DMS114 treated with DMSO at 0.1 percent for 48 hours (cell line): ENCODE data around the gene SLC27A1.

Source experiments
- DNase-seq: peaks from one replicate; lab custom pipeline; 2025; ENCODE audit not compliant: unreplicated experiment; lab: John Stamatoyannopoulos, UW

SLC27A1 gene

DNA sequence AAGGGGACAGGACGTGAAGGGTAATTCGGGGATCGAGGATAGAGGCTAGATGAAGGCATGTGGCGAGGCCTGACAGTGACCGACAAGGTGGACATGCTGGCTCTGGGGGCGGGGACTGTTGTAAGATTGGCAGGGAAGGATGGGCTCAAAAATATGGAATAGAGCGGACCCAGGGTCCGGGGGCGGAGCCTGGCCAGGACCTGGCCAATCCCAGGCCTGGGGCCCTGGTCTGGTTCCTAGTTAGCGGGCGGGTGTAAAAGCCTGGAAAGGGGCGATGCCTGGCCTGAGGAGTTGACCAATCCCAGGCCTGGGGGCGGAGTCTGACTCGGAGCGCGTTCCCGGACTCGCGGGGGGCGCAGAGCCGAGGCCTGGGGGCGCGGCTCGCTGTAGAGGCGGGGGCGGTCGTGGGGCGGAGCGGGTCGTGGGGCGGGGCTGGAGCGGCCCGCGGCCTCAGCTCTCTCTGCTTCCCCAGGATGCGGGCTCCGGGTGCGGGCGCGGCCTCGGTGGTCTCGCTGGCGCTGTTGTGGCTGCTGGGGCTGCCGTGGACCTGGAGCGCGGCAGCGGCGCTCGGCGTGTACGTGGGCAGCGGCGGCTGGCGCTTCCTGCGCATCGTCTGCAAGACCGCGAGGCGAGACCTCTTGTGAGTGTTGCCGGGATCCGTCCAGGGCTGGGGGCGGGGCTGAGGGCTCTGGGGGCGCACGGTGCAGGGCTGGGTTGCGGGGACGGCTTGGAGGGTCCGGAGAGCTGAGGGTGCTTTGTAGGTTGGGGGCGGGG lies at the start of gene SLC27A1:
SLC27A1 (plus strand) TSS at position 457 of the 774 bp plus-strand sequence; CDS start at position 474, 17 bp downstream.
- DNase-seq, result peak; percentile 99

DNA sequence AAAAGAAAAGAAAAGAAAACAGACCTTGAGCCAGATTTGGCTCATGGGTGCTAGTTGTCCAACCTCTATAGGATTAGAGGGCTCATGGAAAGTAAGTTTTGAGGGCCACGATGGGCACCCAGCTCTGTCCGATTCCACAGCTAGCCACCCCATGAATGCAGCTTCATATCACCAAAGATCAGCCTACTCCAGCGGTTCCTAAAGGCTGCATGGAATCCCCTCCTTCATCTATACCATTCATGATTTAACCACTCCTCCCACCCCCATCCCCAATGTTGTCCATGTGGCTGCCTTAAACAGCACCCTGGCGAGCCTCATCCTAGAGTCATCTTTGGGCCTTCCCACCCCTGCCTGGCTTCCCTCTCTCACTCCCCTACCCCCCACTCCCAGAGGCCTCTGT lies 48.4 kb upstream of the SLC27A1 start:
- DNase-seq, result no peak

DNA sequence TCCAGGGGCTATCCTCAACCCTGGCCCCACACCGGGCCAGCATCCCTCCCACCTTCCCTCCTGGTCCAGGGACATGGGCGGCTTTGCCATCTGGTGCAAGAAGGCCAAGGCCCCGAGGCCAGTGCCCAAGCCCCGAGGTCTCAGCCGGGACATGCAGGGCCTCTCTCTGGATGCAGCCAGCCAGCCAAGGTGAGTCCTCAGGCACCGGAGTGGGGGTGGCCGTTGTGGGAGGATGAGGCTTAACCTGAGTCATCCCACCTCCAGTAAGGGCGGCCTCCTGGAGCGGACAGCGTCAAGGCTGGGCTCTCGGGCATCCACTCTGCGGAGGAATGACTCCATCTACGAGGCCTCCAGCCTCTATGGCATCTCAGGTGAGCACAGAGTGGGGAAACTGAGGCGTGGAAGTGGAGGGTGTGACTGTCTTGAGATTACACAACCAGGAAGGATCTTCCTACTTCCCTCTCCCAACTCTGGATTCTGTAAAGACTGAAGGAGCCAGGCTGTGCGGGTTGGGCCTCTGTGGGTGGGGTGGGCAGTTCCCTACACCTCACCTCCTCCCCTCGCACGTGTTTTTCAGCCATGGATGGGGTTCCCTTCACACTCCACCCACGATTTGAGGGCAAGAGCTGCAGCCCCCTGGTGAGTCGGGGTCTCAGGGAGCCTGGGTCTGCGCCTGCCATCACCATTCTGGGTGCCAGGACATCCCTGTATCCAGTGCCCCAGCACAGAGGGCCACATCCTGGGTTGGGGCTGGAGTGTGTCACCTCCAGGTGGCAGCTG lies 46.7 kb upstream of the SLC27A1 start:
- no peak for DNase-seq

DNA sequence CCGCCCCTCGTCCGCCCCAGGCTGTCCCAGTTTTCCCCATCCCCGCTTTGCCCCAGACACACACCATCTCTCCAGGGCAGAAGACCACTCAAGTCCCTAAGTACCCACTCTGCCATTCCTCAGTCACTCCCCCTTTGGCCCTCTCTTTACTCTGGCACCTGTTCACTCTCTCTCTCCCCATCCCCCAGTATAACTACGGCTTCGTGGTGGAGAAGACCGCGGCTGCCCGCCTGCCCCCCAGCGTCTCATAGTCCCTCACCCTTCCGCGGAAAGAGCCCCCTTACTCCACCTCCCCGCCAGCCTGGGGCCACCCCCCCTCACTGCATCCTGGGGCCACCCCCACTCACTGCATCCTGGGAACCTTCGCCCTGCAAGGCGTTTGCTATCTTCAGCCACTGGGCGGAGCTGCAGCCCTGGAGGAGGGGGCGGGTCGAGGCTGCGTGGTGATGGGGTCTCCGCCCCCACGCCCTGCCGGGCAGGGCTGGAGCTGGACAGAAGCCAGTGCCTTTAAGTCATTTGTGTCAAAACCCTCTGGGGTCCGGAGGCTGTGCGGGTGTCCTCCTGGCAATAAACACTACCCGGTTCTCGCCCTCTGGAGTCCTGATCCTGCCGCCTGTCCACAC lies 45.5 kb upstream of the SLC27A1 start:
- no peak for DNase-seq

DNA sequence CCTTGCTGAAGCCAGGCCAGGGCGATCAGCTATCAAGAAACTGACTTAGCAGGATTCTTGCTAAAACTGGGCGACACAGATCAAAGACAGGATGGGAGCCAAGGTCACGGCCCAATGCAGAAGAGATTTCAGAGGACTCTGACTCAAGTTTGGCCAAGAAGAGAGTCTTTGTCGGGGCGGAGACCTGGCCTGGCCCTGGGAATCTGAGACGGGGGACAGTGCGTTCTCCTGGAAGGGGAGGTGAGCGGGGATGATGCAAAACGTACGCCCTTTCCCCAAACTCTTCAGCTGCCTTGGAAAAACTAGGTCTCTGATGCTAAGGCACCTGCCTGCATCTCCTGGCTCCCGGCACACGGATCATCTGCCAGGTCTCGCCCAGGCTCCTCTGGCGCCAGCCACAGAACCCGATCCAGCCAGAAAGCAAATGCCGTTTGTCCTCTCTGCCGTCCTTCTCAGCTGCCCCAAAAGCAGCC lies 40.6 kb upstream of the SLC27A1 start:
- DNase-seq, result no peak

DNA sequence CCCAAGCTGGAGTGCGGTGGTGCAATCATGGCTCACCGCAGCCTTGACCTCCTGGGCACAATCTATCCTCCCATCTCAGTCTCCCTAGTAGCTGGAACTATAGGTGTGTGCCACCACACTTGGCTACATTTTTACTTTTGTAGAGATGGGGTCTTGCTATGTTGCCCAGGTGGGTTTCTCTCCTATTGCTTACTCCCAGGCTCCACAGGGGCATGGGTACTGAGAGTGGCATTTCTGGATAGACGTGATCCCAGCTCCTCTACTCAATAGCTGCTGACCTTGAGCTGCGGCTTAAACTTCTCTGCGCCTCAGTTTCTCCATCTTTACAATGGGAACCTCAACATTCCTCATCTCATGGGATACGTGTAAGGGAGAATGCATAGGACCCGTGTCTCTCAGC lies 38.9 kb upstream of the SLC27A1 start:
- no peak for DNase-seq

DNA sequence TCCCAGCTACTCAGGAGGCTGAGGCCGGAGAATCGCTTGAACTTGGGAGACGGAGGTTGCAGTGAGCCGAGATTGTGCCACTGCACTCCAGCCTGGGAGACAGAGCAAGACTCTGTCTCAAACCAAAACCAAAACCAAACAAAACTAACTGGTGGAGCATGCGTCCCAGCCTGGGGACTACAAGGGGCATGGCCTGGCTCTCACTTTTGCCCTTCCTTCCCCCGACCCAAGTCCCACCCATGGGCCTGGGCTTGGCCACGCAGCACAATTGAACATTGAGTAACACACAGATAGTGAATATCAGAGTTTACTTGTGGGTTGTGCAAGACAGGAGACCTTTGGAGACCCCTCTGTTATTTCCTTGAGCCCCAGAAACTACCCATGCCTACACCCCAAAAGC lies 35.1 kb upstream of the SLC27A1 start:
- DNase-seq, result no peak

DNA sequence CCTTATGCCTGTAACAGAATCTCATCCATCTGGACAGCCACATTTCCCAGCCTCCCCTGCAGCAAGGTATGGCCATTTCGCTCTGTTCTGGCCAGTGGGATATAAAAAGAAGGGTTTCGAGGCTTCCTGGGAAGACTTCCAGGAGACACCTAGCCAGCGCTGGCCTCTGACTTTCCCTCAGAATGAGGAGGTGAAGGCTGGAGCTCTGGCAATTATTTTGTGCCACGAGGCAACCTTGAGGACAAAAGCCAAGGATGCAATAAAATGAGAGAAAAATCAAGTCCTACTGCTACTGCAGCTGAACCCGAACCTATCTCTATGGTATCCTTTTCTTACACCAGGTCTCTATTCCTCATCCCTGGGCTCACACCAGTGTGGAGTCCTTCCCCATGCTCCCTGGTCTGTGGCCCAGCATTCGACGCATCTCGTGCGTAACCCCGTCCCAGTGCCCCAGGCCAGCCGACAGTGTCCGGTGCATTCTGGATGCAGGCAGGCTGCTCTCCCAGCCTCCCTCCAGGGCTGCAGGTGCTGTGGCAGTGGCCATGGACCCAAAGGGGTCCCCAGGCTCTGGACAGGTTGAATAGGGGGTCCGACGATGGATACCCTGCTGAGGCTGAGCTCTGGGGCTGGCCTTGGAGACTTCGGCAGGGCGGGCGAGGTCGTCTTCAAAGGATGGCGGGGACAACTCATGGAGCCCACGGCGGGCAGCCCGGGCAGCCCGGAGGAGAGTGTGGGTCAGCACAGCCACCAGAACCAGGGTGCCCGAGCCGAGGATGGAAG lies 34.0 kb upstream of the SLC27A1 start:
- DNase-seq, result no peak

DNA sequence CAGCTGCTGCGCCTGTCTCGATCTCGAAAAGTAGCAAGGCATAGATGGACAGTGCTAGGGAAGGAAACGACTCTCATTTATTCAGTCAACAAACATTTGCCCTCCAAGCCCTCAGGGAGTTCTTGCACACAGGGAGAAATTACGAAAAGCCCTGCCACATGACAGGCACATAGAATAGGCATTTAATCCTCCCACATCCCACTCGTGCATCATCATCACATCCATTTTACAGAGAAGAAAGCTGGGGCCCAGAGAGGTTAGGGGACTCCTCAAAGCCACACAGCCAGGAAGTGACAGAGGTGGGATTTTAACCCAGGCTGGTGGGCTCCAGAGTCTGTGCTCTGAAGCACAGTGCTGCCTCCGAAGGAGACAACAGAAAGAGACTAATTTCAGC lies 33.5 kb upstream of the SLC27A1 start:
- DNase-seq, result no peak

DNA sequence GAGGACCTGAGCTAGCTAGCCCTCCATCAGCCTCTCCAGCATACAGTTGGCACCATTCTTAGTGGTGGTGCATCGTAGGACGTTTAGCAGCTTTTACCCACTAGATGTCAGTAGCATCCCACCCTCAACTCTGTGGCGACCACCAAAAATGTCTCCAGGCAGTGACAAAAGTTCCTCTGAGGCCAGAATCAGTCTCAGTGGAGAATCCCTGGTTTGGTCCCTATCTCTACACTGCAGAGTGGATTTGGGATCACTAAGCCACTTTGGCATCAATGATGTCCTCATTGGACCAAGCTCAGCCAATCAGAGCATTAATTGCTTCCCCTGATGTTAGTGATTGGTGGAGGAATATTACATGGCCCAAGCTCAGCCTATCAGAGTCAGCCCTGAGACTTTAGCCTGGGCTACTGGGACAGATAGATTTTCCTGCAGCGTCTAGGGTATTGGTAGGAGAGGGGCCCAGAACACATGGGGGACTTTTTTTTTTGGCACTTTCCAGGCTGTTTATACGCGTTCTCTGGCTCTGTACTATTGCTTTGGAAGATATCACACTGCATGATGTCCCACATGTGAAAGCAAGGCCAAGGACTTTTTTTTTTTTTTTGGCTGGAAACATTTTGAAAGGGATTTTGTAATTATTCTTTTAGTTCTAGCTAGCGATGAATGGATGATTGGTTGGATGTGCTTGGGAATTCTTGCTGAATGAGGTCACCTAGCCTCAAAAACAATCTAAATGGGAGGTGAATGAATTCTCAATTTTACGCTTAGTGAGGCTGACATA lies 28.9 kb upstream of the SLC27A1 start:
- DNase-seq, result peak; percentile 48

DNA sequence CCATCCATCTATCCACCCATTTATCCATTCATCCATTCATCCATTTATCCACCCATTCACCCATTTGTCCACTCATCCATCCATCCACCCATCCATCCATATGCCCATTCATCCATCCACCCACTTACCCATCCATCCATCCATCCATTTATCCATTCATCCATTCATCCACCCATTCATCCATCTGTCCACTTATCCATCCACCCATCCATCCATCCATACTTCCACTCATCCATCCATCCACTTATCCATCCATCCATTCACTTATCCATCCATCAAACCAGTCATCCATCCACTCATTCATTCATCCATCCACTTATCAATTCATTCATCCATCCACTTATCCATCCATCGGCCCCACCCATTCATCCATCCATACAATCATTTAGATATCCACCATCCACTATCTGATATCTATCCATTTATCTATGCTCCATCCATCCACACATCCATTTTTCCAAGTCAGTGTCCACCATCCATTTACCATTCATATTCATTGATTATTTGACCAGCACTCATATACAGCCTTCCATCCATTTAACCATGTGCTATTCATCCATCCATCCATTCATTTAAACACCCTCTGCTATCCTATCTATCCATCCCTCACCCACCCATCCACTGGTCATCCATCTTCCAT lies 24.7 kb upstream of the SLC27A1 start:
- DNase-seq, result no peak

DNA sequence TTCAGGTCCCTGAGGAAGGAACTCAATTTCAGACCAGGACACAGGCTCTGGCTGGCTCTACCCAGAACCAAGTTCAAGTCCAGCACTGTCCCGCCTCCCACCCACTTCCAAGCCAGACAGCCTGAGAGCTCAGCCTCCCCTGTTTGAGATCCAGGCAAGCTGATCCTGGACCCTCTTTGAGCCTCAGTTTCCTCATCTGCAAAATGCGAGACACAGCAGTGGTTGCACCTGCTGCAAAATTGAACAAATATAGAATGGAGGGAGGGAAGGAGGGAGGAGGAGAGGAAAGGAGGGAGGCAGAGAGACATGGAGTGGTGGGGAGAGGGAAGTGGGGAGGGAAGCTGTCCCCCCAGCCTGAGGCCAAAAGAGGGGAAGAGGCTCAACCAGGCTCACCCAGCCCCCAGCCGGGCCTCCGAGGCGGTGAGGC lies 22.6 kb upstream of the SLC27A1 start:
- no peak for DNase-seq

DNA sequence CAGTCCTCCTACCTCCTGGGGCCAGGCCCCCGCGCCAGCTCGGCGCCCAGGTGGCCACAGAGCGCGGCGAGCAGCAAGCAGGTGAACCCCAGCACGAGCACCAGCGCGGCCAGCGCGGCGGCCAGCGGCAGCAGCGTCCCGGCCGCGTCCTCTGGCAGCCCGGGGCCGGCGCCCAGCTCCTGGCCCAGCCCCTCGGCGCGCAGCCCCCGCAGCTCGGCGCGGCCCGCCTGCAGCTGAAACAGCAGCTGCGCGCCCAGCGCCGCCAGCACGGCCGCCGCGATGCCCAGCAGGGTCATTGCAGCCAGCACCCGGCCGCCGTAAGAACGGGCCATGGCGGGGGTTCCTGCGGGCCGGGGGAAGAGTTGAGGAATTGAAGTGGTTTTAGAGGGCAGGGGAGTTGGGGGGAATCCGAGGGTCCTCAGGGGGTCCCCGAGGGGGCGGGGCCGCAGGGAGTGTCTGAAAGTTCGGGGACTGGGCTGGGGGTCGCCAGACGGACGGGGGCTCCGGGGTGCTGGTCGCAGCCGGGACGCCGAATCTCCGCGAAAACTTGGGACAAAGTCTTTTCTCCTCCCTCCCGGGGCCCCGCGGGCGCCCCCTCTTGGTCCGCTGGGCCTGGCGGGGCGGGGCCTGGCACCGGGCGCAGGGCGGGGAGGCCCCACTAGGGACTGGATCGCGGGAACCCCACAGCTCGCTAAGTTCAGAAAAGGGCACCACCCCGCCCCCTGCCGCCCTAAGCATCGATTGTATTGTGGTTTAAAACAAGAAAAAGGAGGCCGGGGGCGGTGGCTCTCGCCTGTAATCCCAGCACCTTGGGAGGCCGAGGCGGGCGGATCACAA lies 22.0 kb upstream of the SLC27A1 start, which contains the start of gene TMEM221:
TMEM221 (minus strand) TSS at position 538 of the 837 bp plus-strand sequence; CDS start at position 332, 206 bp downstream.
- DNase-seq, result peak; percentile 52

DNA sequence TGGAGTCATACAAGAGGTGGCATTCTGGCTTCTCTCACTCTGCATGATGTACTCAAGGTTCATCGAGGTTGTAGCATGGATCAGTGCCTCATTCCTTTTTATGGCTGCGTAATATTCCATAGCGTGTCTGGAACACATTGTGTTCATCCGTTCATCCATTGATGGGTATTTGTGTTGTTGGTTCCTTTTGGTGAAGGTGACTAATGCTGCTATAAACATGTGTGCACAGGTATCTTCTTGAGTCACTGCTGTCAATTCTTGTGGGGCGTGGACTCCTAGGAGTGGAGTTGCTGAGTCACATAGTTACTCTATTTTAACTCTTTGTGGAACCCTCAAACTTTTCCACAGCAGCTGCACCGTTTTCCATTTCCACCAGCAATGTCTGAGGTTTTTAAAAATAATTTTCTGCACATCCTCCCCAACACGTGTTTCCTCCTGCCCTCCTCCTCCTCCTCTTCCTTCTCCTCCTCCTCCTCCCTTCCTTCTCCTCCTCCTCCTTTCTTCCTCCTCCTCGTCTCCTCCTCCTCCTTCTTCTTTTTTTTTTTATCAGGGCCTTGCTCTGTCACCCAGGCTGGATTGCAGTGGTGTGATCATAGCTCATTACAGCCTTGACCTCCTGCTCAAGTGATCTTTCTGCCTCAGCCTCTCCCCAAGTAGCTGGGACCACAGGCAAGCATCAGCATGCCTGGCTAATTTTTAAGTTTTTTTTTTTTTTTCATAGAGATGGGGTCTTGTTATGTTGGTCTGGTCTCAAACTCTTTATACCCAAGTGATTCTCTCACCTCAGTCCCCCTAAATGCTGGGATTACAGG lies 19.9 kb upstream of the SLC27A1 start:
- DNase-seq, result no peak

DNA sequence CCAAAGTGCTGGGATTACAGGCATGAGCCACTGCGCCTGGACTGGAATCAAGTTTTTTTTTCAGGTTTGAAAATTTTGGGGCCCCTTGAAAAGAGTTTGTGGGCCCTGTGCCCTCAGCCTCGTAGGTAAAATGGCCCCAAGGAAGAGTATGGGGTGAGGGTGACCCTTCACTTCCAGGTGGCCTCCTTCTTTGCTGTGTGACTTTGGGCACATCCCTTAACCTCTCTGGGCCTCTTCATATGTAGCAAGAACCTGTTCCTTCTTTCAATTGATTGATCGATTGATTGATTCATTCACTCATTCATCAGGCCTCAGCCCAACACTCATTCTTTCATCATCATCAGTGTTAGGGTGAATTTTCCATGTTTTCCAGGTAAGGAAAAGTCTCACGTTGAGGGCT lies 18.5 kb upstream of the SLC27A1 start:
- DNase-seq, result no peak

DNA sequence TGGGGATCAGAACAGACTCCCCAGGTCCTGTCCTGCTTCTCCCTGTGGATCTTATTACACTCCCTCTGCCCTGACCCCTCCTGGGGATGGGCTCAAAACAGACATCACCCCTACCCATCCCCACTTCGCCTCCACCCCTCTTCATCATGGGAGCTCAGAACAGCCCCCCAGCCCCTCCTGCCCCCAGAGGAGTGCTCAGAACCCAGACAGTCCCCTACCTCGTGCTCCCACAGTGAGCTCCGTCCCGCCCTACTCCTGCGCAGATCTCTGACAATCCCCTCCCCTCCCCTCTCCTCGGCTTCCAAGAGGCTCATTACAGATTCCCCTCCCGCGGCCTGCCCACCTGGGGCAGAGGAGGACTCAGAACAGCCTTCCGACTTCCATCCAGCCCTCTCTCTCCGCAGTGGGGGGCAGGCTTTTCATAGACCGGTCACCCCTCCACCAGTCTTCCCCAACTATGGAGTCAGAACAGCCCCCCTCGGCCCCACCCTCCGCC lies 15.7 kb upstream of the SLC27A1 start:
- DNase-seq, result no peak

DNA sequence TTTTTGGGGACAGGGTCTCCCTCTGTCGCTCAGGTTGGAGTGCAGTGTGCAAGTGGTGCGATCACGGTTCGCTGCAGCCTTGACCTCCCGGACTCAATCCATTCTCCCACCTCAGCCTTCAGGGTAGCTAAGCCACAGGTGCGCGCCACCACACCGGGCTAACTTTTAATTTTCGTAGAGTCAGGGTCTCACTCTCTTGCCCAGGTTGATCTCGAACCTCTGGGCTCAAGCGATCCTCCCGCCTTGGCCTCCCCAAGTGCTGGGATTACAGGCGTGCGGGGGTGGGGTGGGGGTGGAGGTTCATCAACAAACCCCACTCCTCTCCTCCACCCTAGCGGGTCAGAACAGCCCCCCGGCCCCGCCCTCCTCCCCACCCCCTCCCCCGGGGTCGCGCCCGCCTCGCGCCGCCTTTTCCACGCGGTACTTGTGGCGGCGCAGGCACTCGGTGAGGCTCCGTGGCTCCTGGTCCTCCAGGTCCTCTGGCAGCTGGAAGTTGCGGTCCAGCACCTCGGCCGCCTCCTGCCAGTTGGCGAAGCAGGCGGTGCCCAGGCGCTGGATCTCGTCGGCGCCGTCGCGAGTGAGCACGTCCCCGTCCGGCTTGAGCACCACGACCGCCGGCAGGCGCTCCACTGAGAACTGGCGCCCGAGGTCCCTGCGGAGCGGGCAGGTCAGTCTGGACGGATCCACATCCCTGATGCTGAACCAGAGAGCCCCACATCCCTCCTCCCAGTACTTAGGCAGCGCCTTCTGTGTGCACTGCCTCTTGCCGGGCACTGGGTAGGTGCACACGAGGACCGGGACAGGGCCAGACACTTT lies 14.8 kb upstream of the SLC27A1 start:
- no peak for DNase-seq
